ENCODE measurements around the gene PTPRD. TPM values are rescaled to one million over a fixed set of nuclear protein-coding genes. Genes with fewer than 3 reads are reported as not detected.

The PTPRD gene
- total RNA-seq, 1 donor from 2014 or later, result 15.6 TPM

- H3K27ac ChIP-seq (replicated peaks), result peak overlapping the region; percentile 59
- H3K4me1 ChIP-seq, result peaks cover 30% of the 10 kb centered on the region
- H3K27me3 ChIP-seq (ENCODE audit: low read depth), result peaks cover 32% of the 10 kb centered on the region
- H3K36me3 ChIP-seq, result no peaks in the 10 kb centered on the region
- peak overlapping the region; percentile 76 for H3K4me3 ChIP-seq
- intact Hi-C loops (cut with micrococcal nuclease), result no loop called here
- TF ChIP-seq CTCF (IDR thresholded peaks at IDR 0.05; ENCODE audit: borderline replicate concordance), result no peak
- DNase-seq, result no peak
- H3K9me3 ChIP-seq (replicated peaks), result no peaks in the 10 kb centered on the region
These were observed 1754.1 kb downstream of the PTPRD start for GRCh38 chr9:8858596-8859161.

GRCh38 chr9:8857926-8858595 lies 1754.7 kb downstream of the PTPRD start:
- peak overlapping the region; percentile 76 for H3K4me3 ChIP-seq
- no peak for TF ChIP-seq CTCF (IDR thresholded peaks at IDR 0.05; ENCODE audit: borderline replicate concordance)
- peak; percentile 76 for DNase-seq
- peaks cover 30% of the 10 kb centered on the region for H3K4me1 ChIP-seq
- H3K9me3 ChIP-seq (replicated peaks), result no peaks in the 10 kb centered on the region
- H3K36me3 ChIP-seq, result no peaks in the 10 kb centered on the region
- intact Hi-C loops (cut with micrococcal nuclease), result no loop called here
- H3K27me3 ChIP-seq (ENCODE audit: low read depth), result peaks cover 35% of the 10 kb centered on the region
- H3K27ac ChIP-seq (replicated peaks), result peak overlapping the region; percentile 59

GRCh38 chr9:8857068-8857925 lies 1755.5 kb downstream of the PTPRD start:
- H3K27ac ChIP-seq (replicated peaks), result peak overlapping the region; percentile 59
- H3K27me3 ChIP-seq (ENCODE audit: low read depth), result peaks cover 35% of the 10 kb centered on the region
- TF ChIP-seq CTCF (IDR thresholded peaks at IDR 0.05; ENCODE audit: borderline replicate concordance), result no peak
- DNase-seq, result no peak
- peak overlapping the region; percentile 76 for H3K4me3 ChIP-seq
- intact Hi-C loops (cut with micrococcal nuclease), result no loop called here
- H3K4me1 ChIP-seq, result peaks cover 30% of the 10 kb centered on the region
- no peaks in the 10 kb centered on the region for H3K9me3 ChIP-seq (replicated peaks)
- no peaks in the 10 kb centered on the region for H3K36me3 ChIP-seq

- Histone ChIP-seq H3K4me1 (peaks cover 30% of the 10 kb centered on the region), H3K36me3 (no peaks in the 10 kb centered on the region), H3K27ac (replicated peaks) (no peak overlapping the region), H3K9me3 (replicated peaks) (no peaks in the 10 kb centered on the region), H3K27me3 (ENCODE audit: low read depth) (peaks cover 35% of the 10 kb centered on the region), H3K4me3 (peak overlapping the region; percentile 76)
- intact Hi-C loops (cut with micrococcal nuclease), result no loop called here
- no peak for TF ChIP-seq CTCF (IDR thresholded peaks at IDR 0.05; ENCODE audit: borderline replicate concordance)
- no peak for DNase-seq
These were observed 1756.3 kb downstream of the PTPRD start for GRCh38 chr9:8856396-8857067.

GRCh38 chr9:8855046-8855445 lies 1757.8 kb downstream of the PTPRD start:
- intact Hi-C loops (cut with micrococcal nuclease), result no loop called here
- DNase-seq, result no peak
- Histone ChIP-seq H3K27me3 (ENCODE audit: low read depth) (peaks cover 35% of the 10 kb centered on the region), H3K4me1 (peaks cover 22% of the 10 kb centered on the region), H3K9me3 (replicated peaks) (no peaks in the 10 kb centered on the region), H3K27ac (replicated peaks) (no peak overlapping the region), H3K36me3 (no peaks in the 10 kb centered on the region), H3K4me3 (no peak overlapping the region)
- TF ChIP-seq CTCF (IDR thresholded peaks at IDR 0.05; ENCODE audit: borderline replicate concordance), result peak; percentile 49
